HCT116 (cell line): ENCODE measurements around the gene JPH3. TPM values are rescaled to one million over a fixed set of nuclear protein-coding genes. Genes with fewer than 3 reads are reported as not detected.

ENCODE experiments used
- ATAC-seq: fragments of 200-7000 bp; cut with Tn5 transposase; 2 replicates; pipeline ENCODE4 v1.9.1; 2020; ENCODE audit warnings: mild to moderate bottlenecking, moderate library complexity
- BruUV-seq: library from RNA; stranded (reverse); fragments of 400-500 nt; replicated peaks from 2 replicates; lab custom pipeline; 2021; lab: Mats Ljungman, UMichigan
- CTCF ChIA-PET: fragments of 300-600 bp; sonication (Branson Sonifier 250); formaldehyde crosslinking; loops from one replicate; lab custom pipeline; 2021; ENCODE audit warnings: antibody characterized with exemption; lab: Charles Lee
- POLR2A ChIA-PET: fragments of 300-600, 350-600 bp; sonication (Branson Sonifier 250); formaldehyde crosslinking; loops from one replicate; lab custom pipeline; 2021; ENCODE audit warnings: antibody characterized with exemption; lab: Charles Lee
- RAD21 ChIA-PET, 2 experiments: fragments of 300-600 bp; sonication (Branson Sonifier 250); formaldehyde crosslinking; loops; one replicate each; lab custom pipeline; 2023; ENCODE audit warnings: low total read pairs in 2 of 2; ENCODE audit not compliant: uncharacterized antibody in 2 of 2, unreplicated experiment in 2 of 2, low non-redundant PET in 1 of 2; lab: Charles Lee
- DNase-seq: peaks from one replicate; pipeline ENCODE4 v3.0.0-alpha.2; 2010; ENCODE audit warnings: low read depth, low spot score
- H2AFZ ChIP-seq: fragments of 200-600 bp; shearing (Covaris generic), sonication (generic); 2 replicates; pipeline ENCODE4 v1.6.1; 2017; ENCODE audit warnings: low read depth, mixed run types, mixed read lengths, antibody characterized with exemption, low read length; ENCODE audit not compliant: poor library complexity, severe bottlenecking
- H3K27ac ChIP-seq: 2 replicates; pipeline ENCODE4 v1.5.1; 2012; ENCODE audit warnings: low read depth, low read length
- H3K27me3 ChIP-seq: fragments of 200-600 bp; sonication (generic); 2 replicates; pipeline ENCODE4 v1.6.1; 2016; ENCODE audit warnings: mixed run types, low read length, mixed read lengths; ENCODE audit not compliant: insufficient read depth
- H3K36me3 ChIP-seq, 2 experiments: fragments of 200-500 bp in 1 of 2; fragments of 200-600 bp in 1 of 2; sonication (Bioruptor generic) in 1 of 2; sonication (generic) in 1 of 2; 2 replicates each; pipeline versions ENCODE4 v1.5.1 to v1.6.1; 2014 to 2016; ENCODE audit warnings: low read length in 2 of 2, inconsistent platforms in 1 of 2, mixed read lengths in 1 of 2, mixed run types in 1 of 2; ENCODE audit not compliant: insufficient read depth in 2 of 2, control insufficient read depth in 1 of 2
- H3K4me1 ChIP-seq, 2 experiments: fragments of 200-600 bp in 1 of 2; sonication (generic) in 1 of 2; 2 replicates each; pipeline versions ENCODE4 v1.5.1 to v1.6.1; 2012 to 2017; ENCODE audit warnings: low read length in 2 of 2, inconsistent platforms in 1 of 2, mild to moderate bottlenecking in 1 of 2, mixed read lengths in 1 of 2, mixed run types in 1 of 2, moderate library complexity in 1 of 2; ENCODE audit not compliant: insufficient read depth in 2 of 2, control insufficient read depth in 1 of 2
- H3K4me2 ChIP-seq: fragments of 200-600 bp; sonication (generic); 2 replicates; pipeline ENCODE4 v1.6.1; 2017; ENCODE audit warnings: mixed run types, low read length, mixed read lengths
- H3K4me3 ChIP-seq, 2 experiments: fragments of 200-600 bp in 1 of 2; sonication (generic) in 1 of 2; replicated peaks in 1 of 2; 2 replicates each; pipeline ENCODE4 v1.5.1; 2011 to 2016; ENCODE audit warnings: low read length in 2 of 2, control low read depth in 1 of 2, low read depth in 1 of 2, mild to moderate bottlenecking in 1 of 2, mixed read lengths in 1 of 2, mixed run types in 1 of 2
- H3K79me2 ChIP-seq: fragments of 200-600 bp; sonication (generic); 2 replicates; pipeline ENCODE4 v1.6.1; 2017; ENCODE audit warnings: mild to moderate bottlenecking, mixed run types, low read length, moderate library complexity, mixed read lengths; ENCODE audit not compliant: insufficient read depth
- H3K9ac ChIP-seq: fragments of 200-600 bp; sonication (generic); 2 replicates; pipeline ENCODE4 v1.6.1; 2016; ENCODE audit warnings: low read length, mixed read lengths
- H3K9me2 ChIP-seq: fragments of 200-600 bp; sonication (generic), shearing (Covaris generic); 2 replicates; pipeline ENCODE4 v1.6.1; 2017; ENCODE audit warnings: mixed run types, mild to moderate bottlenecking, moderate library complexity; ENCODE audit not compliant: insufficient read depth
- H3K9me3 ChIP-seq, 2 experiments: fragments of 200-500 bp in 1 of 2; fragments of 200-600 bp in 1 of 2; sonication (Bioruptor generic) in 1 of 2; sonication (generic) in 1 of 2; 2 replicates each; pipeline ENCODE4 v1.6.1; 2014 to 2017; ENCODE audit warnings: low read length in 2 of 2, mixed read lengths in 2 of 2, inconsistent platforms in 1 of 2, low read depth in 1 of 2, mild to moderate bottlenecking in 1 of 2, mixed run types in 1 of 2, moderate library complexity in 1 of 2; ENCODE audit not compliant: control insufficient read depth in 1 of 2, insufficient read depth in 1 of 2
- H4K20me1 ChIP-seq: fragments of 200-600 bp; sonication (generic), shearing (Covaris generic); 2 replicates; pipeline ENCODE4 v1.6.1; 2017; ENCODE audit warnings: mixed run types, mild to moderate bottlenecking, moderate library complexity; ENCODE audit not compliant: insufficient read depth
- ATF3 ChIP-seq: IDR thresholded peaks from 2 replicates; pipeline ENCODE4 v1.6.1; 2012
- CBX3 ChIP-seq: IDR thresholded peaks from 2 replicates; pipeline ENCODE4 v1.6.1; 2012; ENCODE audit warnings: low read depth
- ELF1 ChIP-seq: IDR thresholded peaks from 2 replicates; pipeline ENCODE4 v1.6.1; 2012; ENCODE audit warnings: low read depth, borderline replicate concordance
- EZH2 ChIP-seq: fragments of 200-600 bp; sonication (generic); IDR thresholded peaks from 2 replicates; pipeline ENCODE4 v1.6.1; 2017; ENCODE audit warnings: antibody characterized with exemption, mixed run types
- POLR2AphosphoS5 ChIP-seq: IDR thresholded peaks from 2 replicates; pipeline ENCODE4 v1.6.1; 2011; ENCODE audit warnings: mild to moderate bottlenecking, low read depth, low read length, moderate library complexity
- RAD21 ChIP-seq: IDR thresholded peaks from 2 replicates; pipeline ENCODE4 v1.6.1; 2012; ENCODE audit warnings: low read depth, mild to moderate bottlenecking
- REST ChIP-seq: IDR thresholded peaks from 2 replicates; pipeline ENCODE4 v1.6.1; 2012; ENCODE audit warnings: low read depth
- SRF ChIP-seq: IDR thresholded peaks from 2 replicates; pipeline ENCODE4 v1.6.1; 2012; ENCODE audit warnings: low read depth
- YY1 ChIP-seq: IDR thresholded peaks from 2 replicates; pipeline ENCODE4 v1.6.1; 2011; ENCODE audit warnings: low read length, low read depth, moderate library complexity, mild to moderate bottlenecking; ENCODE audit not compliant: insufficient replicate concordance; ENCODE audit errors: extremely low read depth
- ZNF274 ChIP-seq: fragments of 200-500 bp; sonication (Bioruptor generic); IDR thresholded peaks from 2 replicates; pipeline ENCODE4 v1.6.1; 2014; ENCODE audit warnings: mild to moderate bottlenecking, low read depth, low read length, inconsistent platforms
- intact Hi-C: fragments of 100-400 bp; cut with micrococcal nuclease; formaldehyde crosslinking; loops from 2 replicates; pipeline ENCODE4 v1.10.0; 2022
- total RNA-seq: library from RNA; stranded (reverse); gene quantifications from one replicate; pipeline ENCODE4 v1.2.1, GENCODE V29; 2021; ENCODE audit not compliant: unreplicated experiment
- TF ChIP-seq, protein P1 (sequence below): IDR thresholded peaks from 2 replicates; pipeline ENCODE4 v1.6.1; 2011; ENCODE audit warnings: mild to moderate bottlenecking, low read length, moderate library complexity; ENCODE audit not compliant: insufficient replicate concordance; ENCODE audit errors: extremely low read depth

JPH3 gene
- total RNA-seq, 1 experiment from 2014 or later, result 0.10 TPM

DNA sequence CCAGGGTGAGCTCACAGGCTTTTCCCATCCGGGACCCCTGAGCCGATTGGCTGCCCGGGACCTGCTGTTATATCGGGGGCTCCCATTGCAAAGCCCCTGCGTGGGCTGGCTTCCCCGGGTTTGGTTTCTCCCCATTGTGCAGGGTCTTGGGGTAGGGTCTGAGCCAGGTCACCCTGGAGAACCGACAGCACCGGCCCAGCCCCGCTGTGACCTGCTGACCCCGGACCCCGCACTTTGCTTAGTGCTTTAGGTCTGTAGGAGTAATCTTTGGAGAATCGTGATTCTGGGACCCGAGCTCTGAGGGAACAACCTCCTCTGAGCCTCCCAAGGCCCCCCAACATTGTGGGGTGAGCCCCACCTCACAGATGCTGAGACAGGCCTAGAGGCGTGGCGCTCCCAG lies 62.9 kb downstream of the JPH3 start:
- intact Hi-C loops, result no loop called here
- Histone ChIP-seq H2AFZ (no peak overlapping the region), H3K36me3 (no peaks in the 10 kb centered on the region), H3K9me3 (no peaks in the 10 kb centered on the region), H3K79me2 (no peaks in the 10 kb centered on the region), H3K27ac (no peak overlapping the region), H3K4me1 (no peaks in the 10 kb centered on the region), H3K4me3 (no peak overlapping the region), H4K20me1 (no peaks in the 10 kb centered on the region)
- no peak for DNase-seq
- POLR2A ChIA-PET, result no interaction called here
- CTCF ChIA-PET, result no interaction called here
- RAD21 ChIA-PET, result no interaction called here
- BruUV-seq, result no TSS peak
- no peak for TF ChIP-seq REST
- no peak for TF ChIP-seq EZH2
- no peak for TF ChIP-seq RAD21
- no peak for TF ChIP-seq CBX3
- no peak for TF ChIP-seq YY1
- TF ChIP-seq ZNF274, result no peak
- TF ChIP-seq, protein P1, sequence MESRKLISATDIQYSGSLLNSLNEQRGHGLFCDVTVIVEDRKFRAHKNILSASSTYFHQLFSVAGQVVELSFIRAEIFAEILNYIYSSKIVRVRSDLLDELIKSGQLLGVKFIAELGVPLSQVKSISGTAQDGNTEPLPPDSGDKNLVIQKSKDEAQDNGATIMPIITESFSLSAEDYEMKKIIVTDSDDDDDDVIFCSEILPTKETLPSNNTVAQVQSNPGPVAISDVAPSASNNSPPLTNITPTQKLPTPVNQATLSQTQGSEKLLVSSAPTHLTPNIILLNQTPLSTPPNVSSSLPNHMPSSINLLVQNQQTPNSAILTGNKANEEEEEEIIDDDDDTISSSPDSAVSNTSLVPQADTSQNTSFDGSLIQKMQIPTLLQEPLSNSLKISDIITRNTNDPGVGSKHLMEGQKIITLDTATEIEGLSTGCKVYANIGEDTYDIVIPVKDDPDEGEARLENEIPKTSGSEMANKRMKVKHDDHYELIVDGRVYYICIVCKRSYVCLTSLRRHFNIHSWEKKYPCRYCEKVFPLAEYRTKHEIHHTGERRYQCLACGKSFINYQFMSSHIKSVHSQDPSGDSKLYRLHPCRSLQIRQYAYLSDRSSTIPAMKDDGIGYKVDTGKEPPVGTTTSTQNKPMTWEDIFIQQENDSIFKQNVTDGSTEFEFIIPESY, result no peak
- no peak for TF ChIP-seq ATF3
- no peak for TF ChIP-seq ELF1
- TF ChIP-seq SRF, result no peak
- TF ChIP-seq POLR2AphosphoS5, result no peak
- TF ChIP-seq, all 23 proteins: peak for 0
- Histone ChIP-seq H3K9ac (no peak overlapping the region), H3K4me2 (no peak overlapping the region), H3K9me2 (no peaks in the 10 kb centered on the region), H3K27me3 (peaks cover 10% of the 10 kb centered on the region; the same call in 1 of the 2 replicates)
- no peak for ATAC-seq
